DND-41 (cell line): ENCODE data around the gene ZNF541.

Experiments
- ATAC-seq: fragments of 200-7000 bp; cut with Tn5 transposase; 3 replicates; pipeline ENCODE4 v1.9.1; 2021; ENCODE audit warnings: low read depth; ENCODE audit not compliant: insufficient read depth
- DNase-seq: peaks from one replicate; pipeline ENCODE4 v3.0.0-alpha.2; 2020
- H2AFZ ChIP-seq: 2 replicates; pipeline ENCODE4 v1.6.0; 2012; ENCODE audit warnings: low read depth, low read length
- H3K27ac ChIP-seq: 2 replicates; pipeline ENCODE4 v1.5.1; 2012; ENCODE audit warnings: low read length, inconsistent platforms
- H3K27me3 ChIP-seq: fragments of 200-600 bp; sonication (generic); 2 replicates; pipeline ENCODE4 v1.6.0; 2012; ENCODE audit warnings: low read length, mild to moderate bottlenecking, inconsistent platforms; ENCODE audit not compliant: insufficient read depth, poor library complexity
- H3K36me3 ChIP-seq: 2 replicates; pipeline ENCODE4 v1.5.1; 2012; ENCODE audit warnings: low read length, inconsistent platforms; ENCODE audit not compliant: insufficient read depth
- H3K4me1 ChIP-seq: 2 replicates; pipeline ENCODE4 v1.5.1; 2012; ENCODE audit warnings: mild to moderate bottlenecking, low read length; ENCODE audit not compliant: insufficient read depth
- H3K4me2 ChIP-seq: 2 replicates; pipeline ENCODE4 v1.6.0; 2012; ENCODE audit warnings: mild to moderate bottlenecking, moderate library complexity, low read length, inconsistent platforms; ENCODE audit not compliant: insufficient read depth
- H3K4me3 ChIP-seq, 2 experiments: fragments of 200-600 bp in 1 of 2; shearing (Covaris generic) in 1 of 2; 2 replicates each; pipeline ENCODE4 v1.5.1; 2012 to 2016; ENCODE audit warnings: inconsistent platforms in 2 of 2, low read length in 2 of 2, mild to moderate bottlenecking in 2 of 2, low read depth in 1 of 2, moderate library complexity in 1 of 2
- H3K79me2 ChIP-seq: 2 replicates; pipeline ENCODE4 v1.6.0; 2012; ENCODE audit warnings: low read length, inconsistent platforms; ENCODE audit not compliant: insufficient read depth
- H3K9ac ChIP-seq: 2 replicates; pipeline ENCODE4 v1.6.0; 2012; ENCODE audit warnings: low read depth, mild to moderate bottlenecking, inconsistent platforms, low read length, moderate library complexity
- H3K9me3 ChIP-seq: 2 replicates; pipeline ENCODE4 v1.5.1; 2012; ENCODE audit warnings: low read length, moderate library complexity, mild to moderate bottlenecking, inconsistent platforms; ENCODE audit not compliant: insufficient read depth, severe bottlenecking
- H4K20me1 ChIP-seq: 2 replicates; pipeline ENCODE4 v1.6.0; 2012; ENCODE audit warnings: low read length; ENCODE audit not compliant: insufficient read depth
- EZH2 ChIP-seq: IDR thresholded peaks from 3 replicates; pipeline ENCODE4 v1.6.1; 2012; ENCODE audit warnings: borderline replicate concordance, low read depth, mild to moderate bottlenecking, moderate library complexity, low read length, inconsistent platforms; ENCODE audit not compliant: severe bottlenecking
- TF ChIP-seq, protein P1 (sequence below): IDR thresholded peaks from 2 replicates; pipeline ENCODE4 v1.5.1; 2012; ENCODE audit warnings: borderline replicate concordance, low read length, moderate library complexity, mild to moderate bottlenecking; ENCODE audit not compliant: poor library complexity, severe bottlenecking; ENCODE audit errors: extremely low read depth

The ZNF541 gene

DNA sequence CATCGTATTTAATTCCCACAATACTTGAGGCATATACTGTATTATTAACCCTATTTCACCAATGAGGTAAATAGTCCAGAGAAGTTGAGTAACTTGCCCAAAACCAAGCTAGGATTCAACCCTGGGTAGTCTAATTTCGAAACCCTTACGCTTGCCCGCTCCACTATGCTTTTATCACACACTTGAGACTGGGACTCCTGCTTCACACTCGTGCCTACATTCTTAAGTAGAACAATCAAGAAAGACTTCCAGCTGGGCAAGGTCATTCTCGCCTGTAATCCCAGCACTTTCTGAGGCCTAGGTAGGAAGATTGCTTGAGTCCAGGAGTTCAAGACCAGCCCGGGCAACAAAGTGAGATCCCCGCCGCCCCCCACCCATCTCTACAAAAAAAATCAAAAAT lies 3.6 kb downstream of the ZNF541 start:
- no peak overlapping the region for H3K9ac ChIP-seq
- H3K4me1 ChIP-seq: no peaks in the 10 kb centered on the region
- no peaks in the 10 kb centered on the region for H4K20me1 ChIP-seq
- no peak overlapping the region for H3K27ac ChIP-seq
- peaks cover 8% of the 10 kb centered on the region for H3K27me3 ChIP-seq
- TF ChIP-seq EZH2: no peak
- TF ChIP-seq, protein P1, sequence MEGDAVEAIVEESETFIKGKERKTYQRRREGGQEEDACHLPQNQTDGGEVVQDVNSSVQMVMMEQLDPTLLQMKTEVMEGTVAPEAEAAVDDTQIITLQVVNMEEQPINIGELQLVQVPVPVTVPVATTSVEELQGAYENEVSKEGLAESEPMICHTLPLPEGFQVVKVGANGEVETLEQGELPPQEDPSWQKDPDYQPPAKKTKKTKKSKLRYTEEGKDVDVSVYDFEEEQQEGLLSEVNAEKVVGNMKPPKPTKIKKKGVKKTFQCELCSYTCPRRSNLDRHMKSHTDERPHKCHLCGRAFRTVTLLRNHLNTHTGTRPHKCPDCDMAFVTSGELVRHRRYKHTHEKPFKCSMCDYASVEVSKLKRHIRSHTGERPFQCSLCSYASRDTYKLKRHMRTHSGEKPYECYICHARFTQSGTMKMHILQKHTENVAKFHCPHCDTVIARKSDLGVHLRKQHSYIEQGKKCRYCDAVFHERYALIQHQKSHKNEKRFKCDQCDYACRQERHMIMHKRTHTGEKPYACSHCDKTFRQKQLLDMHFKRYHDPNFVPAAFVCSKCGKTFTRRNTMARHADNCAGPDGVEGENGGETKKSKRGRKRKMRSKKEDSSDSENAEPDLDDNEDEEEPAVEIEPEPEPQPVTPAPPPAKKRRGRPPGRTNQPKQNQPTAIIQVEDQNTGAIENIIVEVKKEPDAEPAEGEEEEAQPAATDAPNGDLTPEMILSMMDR: no peak
- DNase-seq: no peak
- H2AFZ ChIP-seq: no peak overlapping the region
- H3K9me3 ChIP-seq: no peaks in the 10 kb centered on the region
- ATAC-seq: no peak
- H3K36me3 ChIP-seq: no peaks in the 10 kb centered on the region
- no peak overlapping the region for H3K4me3 ChIP-seq
- H3K4me2 ChIP-seq: no peak overlapping the region
- H3K79me2 ChIP-seq: no peaks in the 10 kb centered on the region

DNA sequence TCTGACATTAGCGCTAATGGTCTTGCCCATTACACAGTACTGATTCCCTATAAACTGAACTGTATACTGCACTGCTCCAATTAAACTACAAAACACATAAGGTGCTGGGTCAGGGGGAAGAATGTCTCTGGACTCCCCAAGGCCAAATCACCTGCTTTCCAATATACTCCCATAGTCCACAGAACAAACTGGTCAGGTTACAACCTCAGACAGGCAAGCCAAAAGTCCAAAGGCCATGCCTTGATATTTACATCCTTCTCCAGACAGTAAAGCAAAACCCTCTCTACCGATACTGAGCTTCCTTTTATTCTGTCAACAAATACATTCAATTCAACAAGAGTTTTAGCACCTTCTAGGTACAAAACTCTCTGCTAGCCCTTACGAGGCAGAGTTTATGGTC lies 8.9 kb downstream of the ZNF541 start:
- no peak overlapping the region for H3K27ac ChIP-seq
- DNase-seq (no peak), ATAC-seq (no peak)
- H3K27me3 ChIP-seq: no peaks in the 10 kb centered on the region
- H3K79me2 ChIP-seq: no peaks in the 10 kb centered on the region
- H3K36me3 ChIP-seq: no peaks in the 10 kb centered on the region
- no peak for TF ChIP-seq EZH2
- H3K4me2 ChIP-seq: no peak overlapping the region
- H3K4me3 ChIP-seq: no peak overlapping the region
- H4K20me1 ChIP-seq: no peaks in the 10 kb centered on the region
- no peaks in the 10 kb centered on the region for H3K4me1 ChIP-seq
- H3K9ac ChIP-seq: no peak overlapping the region
- H3K9me3 ChIP-seq: no peaks in the 10 kb centered on the region
- H2AFZ ChIP-seq: no peak overlapping the region

DNA sequence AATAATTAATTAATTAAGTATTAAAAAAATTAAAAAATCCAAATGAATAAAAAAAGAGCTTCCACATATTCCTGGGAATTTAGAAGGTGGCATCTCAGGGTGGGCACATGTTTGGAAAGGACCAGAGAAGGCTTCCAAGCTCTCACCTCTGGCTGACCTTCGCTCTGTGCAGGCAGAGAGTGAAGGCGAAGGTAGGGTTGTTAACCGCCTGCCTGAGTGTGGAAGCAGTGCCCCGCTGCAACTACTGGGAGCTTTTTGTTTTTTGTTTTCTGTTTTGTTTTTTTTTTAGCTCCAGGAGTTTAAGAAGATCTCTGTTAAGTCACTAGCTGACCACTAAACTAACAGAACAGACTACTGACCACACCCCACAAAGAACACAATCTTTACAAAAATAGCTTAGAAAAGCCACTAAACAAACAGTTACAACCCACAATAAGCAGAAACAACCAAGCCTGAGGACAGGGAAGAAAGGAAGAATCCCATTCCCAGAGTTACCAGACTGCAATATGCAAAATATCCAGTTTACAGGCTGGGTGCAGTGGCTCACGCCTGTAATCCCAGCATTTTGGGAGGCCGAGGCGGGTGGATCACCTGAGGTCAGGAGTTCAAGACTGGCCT lies 11.4 kb downstream of the ZNF541 start:
- no peaks in the 10 kb centered on the region for H3K36me3 ChIP-seq
- H3K4me3 ChIP-seq: no peak overlapping the region
- DNase-seq: no peak
- ATAC-seq: no peak
- no peaks in the 10 kb centered on the region for H3K27me3 ChIP-seq
- no peaks in the 10 kb centered on the region for H3K79me2 ChIP-seq
- H3K4me1 ChIP-seq: no peaks in the 10 kb centered on the region
- TF ChIP-seq EZH2: no peak
- TF ChIP-seq, protein P1: no peak
- H4K20me1 ChIP-seq: no peaks in the 10 kb centered on the region
- no peak overlapping the region for H3K4me2 ChIP-seq
- no peak overlapping the region for H2AFZ ChIP-seq
- H3K9me3 ChIP-seq: no peaks in the 10 kb centered on the region
- no peak overlapping the region for H3K27ac ChIP-seq
- H3K9ac ChIP-seq: no peak overlapping the region

DNA sequence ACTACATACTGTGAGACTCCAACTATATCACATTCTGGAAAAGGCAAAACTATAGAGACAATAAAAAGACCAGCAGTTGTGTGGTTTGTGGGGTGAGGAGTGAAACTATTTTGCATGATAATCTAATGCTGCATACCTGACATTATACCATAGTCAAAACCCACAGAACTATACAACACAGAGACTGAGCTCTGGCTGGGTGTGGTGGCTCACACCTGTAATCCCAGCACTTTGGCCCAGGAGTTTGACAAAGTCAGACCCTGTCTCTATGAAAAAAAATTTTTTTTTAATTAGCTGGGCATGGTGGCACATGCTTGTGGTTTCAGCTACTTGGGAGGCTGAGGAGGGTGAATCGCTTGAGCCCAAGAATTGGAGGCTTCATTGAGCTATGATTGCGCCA lies 11.9 kb downstream of the ZNF541 start:
- DNase-seq (no peak), ATAC-seq (no peak)
- Histone ChIP-seq H3K4me1 (no peaks in the 10 kb centered on the region), H3K27ac (no peak overlapping the region), H3K27me3 (no peaks in the 10 kb centered on the region), H3K79me2 (no peaks in the 10 kb centered on the region), H3K9ac (no peak overlapping the region), H3K4me2 (no peak overlapping the region), H3K9me3 (no peaks in the 10 kb centered on the region), H2AFZ (no peak overlapping the region), H3K4me3 (no peak overlapping the region), H3K36me3 (no peaks in the 10 kb centered on the region), H4K20me1 (no peaks in the 10 kb centered on the region)
- TF ChIP-seq, protein P1: no peak
- TF ChIP-seq EZH2: no peak
